Measurements from ENCODE around the gene ST7L. TPM values are rescaled to one million over a fixed set of nuclear protein-coding genes. Genes with fewer than 3 reads are reported as not detected.

Gene ST7L
- total RNA-seq, 1 experiment from 2014 or later = 13.6 TPM

- Mint-ChIP-seq H3K9me3 (ENCODE audit: unreplicated experiment) (no peaks in the 10 kb centered on the region), H3K27ac (ENCODE audit: unreplicated experiment) (no peak overlapping the region), H3K27me3 (ENCODE audit: insufficient read depth, unreplicated experiment) (no peaks in the 10 kb centered on the region), H3K4me3 (ENCODE audit: unreplicated experiment) (no peak overlapping the region), H3K4me1 (ENCODE audit: low read depth, unreplicated experiment) (no peaks in the 10 kb centered on the region), H3K36me3 (ENCODE audit: insufficient read depth, unreplicated experiment) (no peaks in the 10 kb centered on the region)
- peaks cover 4% of the 10 kb centered on the region; the same call in 1 of the 2 replicates for H3K4me1 ChIP-seq
- no peaks in the 10 kb centered on the region for H3K9me3 ChIP-seq
- H3K4me3 ChIP-seq (ENCODE audit: low read depth, low read length) = no peak overlapping the region
- BruUV-seq (replicated peaks) = no TSS peak
- no peak for DNase-seq
- ChIA-PET CTCF (no interaction called here), POLR2A (no interaction called here)
- no peaks in the 10 kb centered on the region for H3K36me3 ChIP-seq (ENCODE audit: control insufficient read depth, insufficient read depth, low read length)
- intact Hi-C loops (cut with micrococcal nuclease; ENCODE audit: unreplicated experiment) = no loop called here
- H3K27me3 ChIP-seq (replicated peaks; ENCODE audit: control insufficient read depth, insufficient read depth, low read length) = no peaks in the 10 kb centered on the region
- TF ChIP-seq CTCF (IDR thresholded peaks at IDR 0.05; ENCODE audit: insufficient read depth in 1 of 2, low read depth in 1 of 2, low read length in 1 of 2, severe bottlenecking in 1 of 2, unreplicated experiment in 1 of 2) = no peak
Measured at GRCh38 chr1:112544011-112544688, 74.8 kb downstream of the ST7L start.

- intact Hi-C loops (cut with micrococcal nuclease; ENCODE audit: unreplicated experiment) = no loop called here
- H3K9me3 ChIP-seq = no peaks in the 10 kb centered on the region
- H3K4me1 Mint-ChIP-seq (ENCODE audit: low read depth, unreplicated experiment) = no peaks in the 10 kb centered on the region
- no peak for DNase-seq
- no peak overlapping the region for H3K4me3 ChIP-seq (ENCODE audit: low read depth, low read length)
- no peaks in the 10 kb centered on the region for H3K27me3 Mint-ChIP-seq (ENCODE audit: insufficient read depth, unreplicated experiment)
- H3K27me3 ChIP-seq (replicated peaks; ENCODE audit: control insufficient read depth, insufficient read depth, low read length) = no peaks in the 10 kb centered on the region
- BruUV-seq (replicated peaks) = no TSS peak
- H3K36me3 Mint-ChIP-seq (ENCODE audit: insufficient read depth, unreplicated experiment) = no peaks in the 10 kb centered on the region
- H3K9me3 Mint-ChIP-seq (ENCODE audit: unreplicated experiment) = no peaks in the 10 kb centered on the region
- H3K4me3 Mint-ChIP-seq (ENCODE audit: unreplicated experiment) = no peak overlapping the region
- peaks cover 4% of the 10 kb centered on the region; the same call in 1 of the 2 replicates for H3K4me1 ChIP-seq
- ChIA-PET POLR2A (interaction anchor here (0.6 kb wide), 1 partner anchor 220 kb away, joined by 3 read pairs; no protein-coding TSS in a partner anchor), CTCF (no interaction called here)
- H3K27ac Mint-ChIP-seq (ENCODE audit: unreplicated experiment) = no peak overlapping the region
- no peaks in the 10 kb centered on the region for H3K36me3 ChIP-seq (ENCODE audit: control insufficient read depth, insufficient read depth, low read length)
- TF ChIP-seq CTCF (IDR thresholded peaks at IDR 0.05; ENCODE audit: insufficient read depth in 1 of 2, low read depth in 1 of 2, low read length in 1 of 2, severe bottlenecking in 1 of 2, unreplicated experiment in 1 of 2) = no peak
Measured at GRCh38 chr1:112542206-112542973, 76.6 kb downstream of the ST7L start.

GRCh38 chr1:112541299-112541698, 77.6 kb downstream of the ST7L start:
- Mint-ChIP-seq H3K27ac (ENCODE audit: unreplicated experiment) (no peak overlapping the region), H3K4me1 (ENCODE audit: low read depth, unreplicated experiment) (no peaks in the 10 kb centered on the region), H3K9me3 (ENCODE audit: unreplicated experiment) (no peaks in the 10 kb centered on the region), H3K4me3 (ENCODE audit: unreplicated experiment) (no peak overlapping the region), H3K27me3 (ENCODE audit: insufficient read depth, unreplicated experiment) (no peaks in the 10 kb centered on the region), H3K36me3 (ENCODE audit: insufficient read depth, unreplicated experiment) (no peaks in the 10 kb centered on the region)
- intact Hi-C loops (cut with micrococcal nuclease; ENCODE audit: unreplicated experiment) = no loop called here
- no peaks in the 10 kb centered on the region for H3K36me3 ChIP-seq (ENCODE audit: control insufficient read depth, insufficient read depth, low read length)
- DNase-seq = no peak
- peaks cover 4% of the 10 kb centered on the region; the same call in 1 of the 2 replicates for H3K4me1 ChIP-seq
- ChIA-PET CTCF (no interaction called here), POLR2A (no interaction called here)
- BruUV-seq (replicated peaks) = no TSS peak
- no peak overlapping the region for H3K4me3 ChIP-seq (ENCODE audit: low read depth, low read length)
- H3K9me3 ChIP-seq = no peaks in the 10 kb centered on the region
- no peaks in the 10 kb centered on the region for H3K27me3 ChIP-seq (replicated peaks; ENCODE audit: control insufficient read depth, insufficient read depth, low read length)
- no peak for TF ChIP-seq CTCF (IDR thresholded peaks at IDR 0.05; ENCODE audit: insufficient read depth in 1 of 2, low read depth in 1 of 2, low read length in 1 of 2, severe bottlenecking in 1 of 2, unreplicated experiment in 1 of 2)

All from Caco-2 (cell line).